Posterior vena cava (tissue), 2 donors: Measurements from ENCODE around the gene IL15RA. TPM values are rescaled to one million over a fixed set of nuclear protein-coding genes. Genes with fewer than 3 reads are reported as not detected.
A peak's percentile ranks its signal among the peaks of the same experiment; 100 is the strongest.

ENCODE experiments used
- DNase-seq: peaks from one replicate; pipeline ENCODE4 v3.0.0-alpha.2; 2020; ENCODE audit warnings: low spot score
- intact Hi-C, 2 donors: fragments of 100-400 bp; cut with DNase I; formaldehyde crosslinking; loops; one replicate each; pipeline versions ENCODE4 v1.14.1 to v1.14.2; 2022 to 2023
- long read RNA-seq, 2 donors: library from polyadenylated mRNA; unstranded; transcript quantifications; one replicate each; pipeline ENCODE4 v2.0.0, GENCODE V29; 2020 to 2021
- total RNA-seq, 2 donors: library from RNA; stranded (reverse); fragmentation: NEBNext Ultra II Directional; extraction: Animal tissue kit (Norgen Biotek cat#: 25700); gene quantifications; one replicate each; pipeline ENCODE4 v1.2.1, GENCODE V29; 2021
- donor health status: DM: yes; HTN: yes; CAD: no.
- donor health status: DM: yes; HTN: yes; CAD: no.

The IL15RA gene
- 10 to 100 TPM; 16.9 to 20.9 TPM for total RNA-seq
- long read RNA-seq, donor 1, partial matches to known transcripts, result 0 of 4 reads
- long read RNA-seq, donor 1, other reads (novel, unspliced or antisense), result 0 of 4 reads
- long read RNA-seq, donor 2, transcript IL15RA-204 (7 exons, 1,626 nt), result major isoform, 13 of 58 reads
- long read RNA-seq, donor 2, transcript IL15RA-215 (6 exons, 1,037 nt), result minor isoform, 11 of 58 reads
- long read RNA-seq, donor 2, partial matches to known transcripts, result 6 of 58 reads
- long read RNA-seq, donor 2, other reads (novel, unspliced or antisense), result 20 of 58 reads

DNA sequence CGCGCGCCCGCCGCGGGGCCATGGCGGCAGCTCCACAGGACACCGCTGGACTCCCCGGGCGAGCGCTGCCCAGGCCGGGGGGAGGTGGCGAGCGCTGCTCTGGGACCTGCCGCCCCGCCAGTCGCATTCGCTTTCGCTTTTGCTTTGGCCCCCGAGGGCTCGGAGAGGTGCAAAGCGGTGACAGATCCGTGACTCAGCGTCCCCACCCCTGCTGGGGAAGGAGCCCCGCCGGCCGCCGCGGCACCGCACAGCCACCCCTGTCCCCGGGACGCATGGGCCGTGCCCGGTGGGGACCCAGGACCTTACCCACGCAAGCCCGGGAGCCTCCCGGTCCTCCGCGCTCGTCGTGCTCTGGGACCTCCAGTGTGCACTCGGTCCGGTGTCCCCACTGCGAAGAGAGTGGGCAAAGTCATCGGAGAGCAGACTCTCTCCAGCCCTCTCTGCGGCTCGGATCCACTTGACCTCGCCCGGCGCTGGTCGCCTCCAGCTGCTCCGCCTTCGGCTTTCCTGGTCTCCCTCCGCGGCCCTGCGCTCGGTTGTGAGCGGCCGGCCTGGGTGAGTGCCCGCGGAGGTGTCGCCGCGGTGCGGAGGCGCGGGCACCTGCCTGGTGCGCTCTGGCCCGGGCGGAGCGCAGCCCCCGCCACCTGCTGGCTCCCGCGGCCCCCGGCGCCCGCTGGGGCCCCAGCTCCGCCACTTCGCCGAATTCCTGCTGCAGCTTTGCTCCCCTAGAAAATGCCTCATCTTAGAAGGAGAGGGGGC is at the start of gene IL15RA:
IL15RA (minus strand) TSS at position 73 of the 759 bp plus-strand sequence; CDS start at position 22, 51 bp downstream.
- peak; percentile 94 for DNase-seq
- intact Hi-C loops, result no loop called here

GRCh38 chr10:6025683-6026255 is 48.4 kb upstream of the IL15RA start:
- intact Hi-C loops, result no loop called here
- no peak for DNase-seq

DNA sequence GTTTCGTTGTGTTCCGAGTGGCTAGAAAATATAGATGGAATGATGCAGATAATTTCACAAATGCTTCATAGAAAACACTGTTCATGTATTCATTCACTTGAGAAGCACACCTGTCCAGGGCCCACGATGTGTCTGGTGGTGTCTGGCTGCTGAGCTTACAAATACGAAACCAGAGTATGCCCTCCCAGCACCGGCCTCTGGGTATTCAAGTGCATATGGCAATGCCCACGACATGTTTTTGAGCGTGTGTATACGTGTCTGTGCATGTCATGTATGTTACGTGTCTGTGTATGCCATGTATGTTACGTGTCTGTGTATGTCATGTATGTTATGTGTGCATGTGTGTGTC is 47.0 kb upstream of the IL15RA start:
- intact Hi-C loops, result no loop called here

DNA sequence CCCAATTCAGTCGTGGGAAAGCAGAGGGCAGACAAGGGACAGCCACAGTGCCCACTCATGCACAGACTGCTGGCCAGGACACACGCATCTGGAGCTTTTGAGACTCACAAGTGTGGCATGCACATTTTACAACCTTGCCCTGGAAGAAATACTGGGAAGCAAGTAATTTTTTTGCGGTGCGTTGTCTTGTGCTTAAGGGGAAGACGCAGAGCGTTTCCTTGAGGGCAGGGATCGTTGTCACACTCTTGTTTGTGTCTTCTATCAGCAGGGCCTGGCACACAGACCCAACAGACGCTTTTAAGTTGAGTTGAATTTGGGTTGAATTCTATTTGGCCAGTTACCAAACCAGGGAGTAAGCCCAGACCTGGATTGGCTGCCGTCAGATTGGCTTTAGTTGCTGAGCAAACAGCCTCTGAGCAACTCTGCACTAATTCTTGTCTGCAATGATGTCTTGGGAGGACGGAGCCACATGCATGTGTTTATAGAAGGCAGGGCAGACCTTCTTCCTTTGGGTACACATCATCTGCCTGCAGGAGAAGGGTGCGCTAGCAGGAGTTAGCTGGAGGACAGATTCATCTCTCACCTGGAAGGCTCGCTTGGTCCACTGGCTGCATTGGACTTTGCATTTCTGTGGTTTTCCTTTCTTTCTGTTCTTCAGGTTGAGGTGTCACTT is 46.5 kb upstream of the IL15RA start:
- no peak for DNase-seq
- intact Hi-C loops, result no loop called here

More for the DNA sequence above, 47.0 kb upstream of the IL15RA start:
- no peak for DNase-seq

DNA sequence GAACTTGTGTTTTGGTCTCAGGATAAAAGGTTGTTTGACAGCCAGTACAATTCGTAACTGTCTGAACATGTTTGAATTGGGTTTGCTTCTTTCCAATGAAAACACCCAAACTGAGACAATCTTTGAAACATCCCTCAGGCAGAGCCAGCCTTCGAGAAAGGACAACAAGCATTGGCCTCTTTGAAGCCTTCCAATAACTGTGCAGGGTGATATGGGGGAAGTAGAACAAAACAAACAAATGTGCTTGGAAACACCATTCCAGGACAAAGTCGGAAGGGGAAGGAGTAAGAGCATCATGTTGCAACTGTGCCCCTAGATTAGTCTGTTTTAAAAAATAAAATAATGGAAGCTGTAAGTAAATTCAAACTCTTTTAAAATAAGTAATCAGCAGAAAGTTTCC is 45.3 kb upstream of the IL15RA start:
- intact Hi-C loops, result no loop called here

GRCh38 chr10:6020826-6021225 is 43.5 kb upstream of the IL15RA start:
- DNase-seq, result no peak

More for the DNA sequence above, 45.3 kb upstream of the IL15RA start:
- no peak for DNase-seq

GRCh38 chr10:6019796-6020195 is 42.5 kb upstream of the IL15RA start:
- intact Hi-C loops, result loop anchor here in 1 of 2 donors (2.0 kb wide), 1 partner anchor 75 kb away; no protein-coding TSS in a partner anchor
- no peak for DNase-seq

More at GRCh38 chr10:6020826-6021225, 43.5 kb upstream of the IL15RA start:
- intact Hi-C loops, result loop anchor here in 1 of 2 donors (2.0 kb wide), 1 partner anchor 74 kb away; no protein-coding TSS in a partner anchor

GRCh38 chr10:6019010-6019782 is 41.9 kb upstream of the IL15RA start:
- intact Hi-C loops, result no loop called here
- DNase-seq, result no peak

DNA sequence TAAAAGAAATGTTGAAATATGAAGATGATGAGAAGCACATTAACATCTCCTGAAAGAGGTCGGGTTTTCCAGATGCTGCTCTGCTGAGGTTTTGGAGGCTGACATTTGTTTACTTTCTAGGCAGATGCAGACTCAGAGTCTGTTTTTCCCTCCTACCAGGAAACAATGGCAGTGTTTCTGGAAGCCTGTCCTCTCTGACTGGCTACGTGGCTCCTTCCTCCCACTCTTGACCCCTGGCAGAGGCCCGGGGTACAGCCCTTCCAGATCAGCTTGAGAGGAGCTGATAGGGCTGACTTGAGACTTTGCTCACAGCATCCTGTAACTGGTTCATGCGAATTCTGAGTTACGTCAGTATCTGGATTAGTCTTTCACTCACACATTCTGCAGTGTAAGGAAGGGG is 41.1 kb upstream of the IL15RA start:
- intact Hi-C loops, result no loop called here
- DNase-seq, result no peak

- intact Hi-C loops, result no loop called here
- DNase-seq, result no peak
Observed at GRCh38 chr10:6017781-6018354, 40.5 kb upstream of the IL15RA start.

GRCh38 chr10:6014241-6014761 is 37.0 kb upstream of the IL15RA start:
- DNase-seq, result no peak
- intact Hi-C loops, result no loop called here

- intact Hi-C loops, result no loop called here
Observed at GRCh38 chr10:6013413-6014192, 36.3 kb upstream of the IL15RA start.

DNA sequence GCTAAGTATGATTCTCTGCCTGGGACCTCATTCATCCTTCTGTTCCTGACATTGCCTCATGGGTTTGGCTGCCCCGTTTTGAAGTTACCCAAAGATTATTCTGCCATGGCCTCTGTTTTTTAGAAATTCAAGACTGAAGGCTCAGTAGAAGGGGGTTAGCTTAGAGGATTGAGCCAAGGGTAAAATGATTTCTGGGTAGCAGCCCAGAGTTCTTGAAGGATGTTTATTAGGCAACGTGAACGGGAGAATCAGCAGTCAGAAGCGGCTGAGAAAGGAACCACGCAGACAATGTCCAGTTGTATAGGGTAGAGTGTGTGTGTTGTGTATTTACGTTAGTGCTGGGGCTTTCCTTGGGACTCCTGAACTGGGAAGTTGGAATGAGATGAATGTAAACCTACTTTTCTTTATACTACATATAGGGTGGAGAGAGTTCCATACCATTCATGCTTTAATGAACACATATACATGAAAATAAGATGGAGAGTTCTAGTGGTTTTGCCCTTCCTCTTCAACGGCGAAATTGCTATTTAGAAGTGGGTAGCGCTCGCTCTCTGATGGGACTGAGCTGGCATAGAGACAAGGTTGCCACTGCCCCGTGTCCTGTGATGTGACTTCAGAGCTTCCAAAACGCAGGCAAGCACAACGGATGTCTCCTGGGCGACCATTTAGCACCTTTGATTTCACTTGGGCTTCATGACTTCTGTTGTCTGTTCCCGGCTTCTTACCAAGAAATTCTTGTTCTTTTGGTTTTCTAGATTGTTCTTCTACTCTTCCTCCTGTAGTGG is 35.0 kb upstream of the IL15RA start:
- intact Hi-C loops, result no loop called here
- DNase-seq, result no peak

More at GRCh38 chr10:6013413-6014192, 36.3 kb upstream of the IL15RA start:
- no peak for DNase-seq

DNA sequence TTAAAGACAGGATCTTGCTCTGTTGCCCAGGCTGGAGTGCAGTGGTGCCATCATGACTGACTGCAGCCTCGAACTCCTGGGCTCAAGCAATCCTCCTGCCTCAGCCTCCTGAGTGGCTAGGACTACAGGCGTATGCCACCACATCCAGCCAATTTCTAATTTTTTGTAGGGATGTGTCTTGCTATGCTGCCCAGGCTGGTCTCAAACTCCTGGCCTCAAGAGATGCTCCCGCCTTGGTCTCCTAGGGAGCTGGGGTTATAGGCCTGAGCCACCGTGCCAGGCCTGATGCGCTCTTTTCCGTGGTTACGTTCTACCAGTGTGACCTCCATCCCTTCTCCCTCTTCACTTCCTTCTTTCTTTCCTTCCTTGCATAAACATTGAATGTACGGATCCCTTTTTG is 34.2 kb upstream of the IL15RA start:
- no peak for DNase-seq
- intact Hi-C loops, result no loop called here

DNA sequence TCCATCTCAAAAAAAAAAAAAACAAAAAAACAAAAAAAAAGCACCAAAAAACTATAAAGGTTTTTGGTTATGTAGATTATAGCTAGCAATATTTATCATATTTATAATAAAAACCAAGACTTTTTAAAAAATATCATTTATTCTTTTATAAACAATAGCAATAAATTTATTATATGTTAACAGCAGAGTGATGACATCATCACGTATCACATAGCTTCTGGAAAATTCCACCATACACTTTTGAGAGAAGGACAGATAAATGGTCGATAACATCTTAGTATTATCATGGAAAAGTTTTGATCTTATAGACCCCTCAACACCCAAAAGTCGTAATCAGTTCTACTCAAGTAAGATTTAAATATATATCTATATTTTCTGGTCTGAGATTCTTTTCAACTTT is 33.2 kb upstream of the IL15RA start:
- DNase-seq, result no peak
- intact Hi-C loops, result no loop called here

- intact Hi-C loops, result no loop called here
- DNase-seq, result no peak
Observed at GRCh38 chr10:6009961-6010360, 32.6 kb upstream of the IL15RA start.

GRCh38 chr10:6009150-6009549 is 31.8 kb upstream of the IL15RA start:
- intact Hi-C loops, result no loop called here
- DNase-seq, result no peak
